Muscle of leg (tissue), 11 donors: ENCODE results near the gene RAD51C. TPM values are rescaled to one million over a fixed set of nuclear protein-coding genes. Genes with fewer than 3 reads are reported as not detected.
"Not testable (repeated sequence)": the region's sequence is repeated elsewhere in the genome, so short reads cannot be mapped to it uniquely, and the experiment has no call there.

ENCODE experiments used
- DNase-seq: peaks from one replicate; pipeline ENCODE4 v3.0.0; 2013
- H3K27ac ChIP-seq: one replicate; pipeline ENCODE4 v1.5.1; 2013; ENCODE audit warnings: mild to moderate bottlenecking, low read length, control low read depth
- H3K27me3 ChIP-seq: one replicate; pipeline ENCODE4 v1.6.1; 2013; ENCODE audit warnings: low read length; ENCODE audit not compliant: control insufficient read depth, insufficient read depth
- H3K36me3 ChIP-seq: one replicate; pipeline ENCODE4 v1.6.1; 2013; ENCODE audit warnings: low read length; ENCODE audit not compliant: control insufficient read depth, insufficient read depth
- H3K4me1 ChIP-seq: one replicate; pipeline ENCODE4 v1.6.1; 2013; ENCODE audit warnings: low read length; ENCODE audit not compliant: control insufficient read depth, insufficient read depth
- H3K4me3 ChIP-seq: one replicate; pipeline ENCODE4 v1.5.1; 2013; ENCODE audit warnings: low read length, control low read depth
- H3K9me3 ChIP-seq: replicated peaks from 2 replicates; pipeline ENCODE4 v1.6.1; 2013; ENCODE audit warnings: low read depth, low read length; ENCODE audit not compliant: control insufficient read depth
- WGBS: methylation state at CpG from one replicate; pipeline ENCODE4 v1.1.5; 2013; ENCODE audit warnings: missing lambda C conversion rate; ENCODE audit not compliant: insufficient coverage; 5-methylcytosine and 5-hydroxymethylcytosine counted together
- polyA plus RNA-seq, 8 donors: library from polyadenylated mRNA; unstranded; fragments of 120-200 nt; gene quantifications; one replicate each; pipeline versions ENCODE4 v1.2.1 to v1.2.3, GENCODE V29; 2013; ENCODE audit warnings: inconsistent platforms in 1 of 8, low replicate concordance in 1 of 8; ENCODE audit not compliant: insufficient read length in 8 of 8, insufficient read depth in 1 of 8
- total RNA-seq: library from RNA; stranded (reverse); fragments of 120-200 nt; gene quantifications from one replicate; pipeline ENCODE4 v1.2.4, GENCODE V29; 2013

RAD51C gene
- total and polyA plus RNA-seq, 9 donors: 24.6 to 33.3 (median 28.3) TPM

DNA sequence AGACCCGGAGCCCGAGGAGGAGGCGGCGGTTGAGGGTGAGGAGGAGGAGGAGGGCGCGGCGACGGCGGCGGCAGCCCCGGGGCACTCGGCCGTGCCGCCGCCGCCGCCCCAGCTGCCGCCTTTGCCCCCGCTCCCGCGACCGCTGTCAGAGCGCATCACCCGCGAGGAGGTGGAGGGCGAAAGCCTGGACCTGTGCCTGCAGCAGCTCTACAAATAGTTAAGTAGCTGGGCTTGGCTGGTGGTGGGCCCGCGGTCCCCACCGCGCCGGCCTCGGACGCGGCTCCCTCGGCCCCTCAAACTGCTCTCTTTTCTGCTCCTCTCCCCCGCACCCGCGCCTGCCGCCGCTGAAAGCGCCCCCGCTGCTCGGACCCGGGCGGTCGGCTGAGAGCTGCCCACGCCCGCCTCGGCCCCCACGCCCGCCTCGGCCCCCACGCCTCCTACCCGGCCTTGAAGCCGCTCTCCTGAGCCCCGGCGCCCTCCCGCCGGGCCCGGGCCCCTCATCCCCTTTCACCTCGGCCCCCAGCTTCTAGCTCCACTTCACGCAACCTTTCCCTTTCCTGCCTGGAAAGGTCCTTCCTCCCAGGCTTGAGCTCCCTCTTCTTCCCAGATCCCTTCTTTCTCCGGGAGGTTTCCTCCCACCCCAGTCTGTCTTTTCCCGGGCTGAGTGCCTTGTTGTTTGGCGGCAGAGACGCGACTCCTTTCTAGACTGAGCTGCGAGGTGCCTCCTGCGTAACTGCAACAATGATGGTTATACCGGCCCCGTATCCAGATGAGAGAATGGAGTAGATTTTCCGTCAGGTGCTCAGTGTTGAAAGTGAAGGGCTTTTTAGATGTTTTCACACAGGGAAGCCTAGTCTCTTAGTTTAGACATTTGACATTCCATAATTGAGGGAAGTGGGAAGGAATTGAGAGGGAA, 64.1 kb downstream of the RAD51C start:
- peaks cover 24% of the 10 kb centered on the region for H3K27me3 ChIP-seq
- no peak overlapping the region for H3K27ac ChIP-seq
- peak; percentile 13 for DNase-seq
- no peaks in the 10 kb centered on the region for H3K9me3 ChIP-seq
- under 1% methylated on average over 58 of the region's 72 CpGs for WGBS
- peak overlapping the region; percentile 64 for H3K4me3 ChIP-seq
- H3K36me3 ChIP-seq: no peaks in the 10 kb centered on the region
- H3K4me1 ChIP-seq: peaks cover 12% of the 10 kb centered on the region

GRCh38 chr17:58757162-58757613, 64.8 kb downstream of the RAD51C start:
- Histone ChIP-seq H3K4me1 (peaks cover 12% of the 10 kb centered on the region), H3K36me3 (no peaks in the 10 kb centered on the region), H3K27ac (no peak overlapping the region), H3K9me3 (no peaks in the 10 kb centered on the region), H3K4me3 (peak overlapping the region; percentile 64), H3K27me3 (peaks cover 24% of the 10 kb centered on the region)
- WGBS: 23% methylated on average over 3 of the region's 5 CpGs
- DNase-seq: no peak

- Histone ChIP-seq H3K36me3 (no peaks in the 10 kb centered on the region), H3K4me1 (peaks cover 12% of the 10 kb centered on the region), H3K27ac (no peak overlapping the region), H3K9me3 (no peaks in the 10 kb centered on the region), H3K27me3 (peaks cover 24% of the 10 kb centered on the region), H3K4me3 (no peak overlapping the region)
- no peak for DNase-seq
- 70% methylated on average over 3 of the region's 8 CpGs for WGBS
Observed at GRCh38 chr17:58758890-58759289, 66.5 kb downstream of the RAD51C start.

DNA sequence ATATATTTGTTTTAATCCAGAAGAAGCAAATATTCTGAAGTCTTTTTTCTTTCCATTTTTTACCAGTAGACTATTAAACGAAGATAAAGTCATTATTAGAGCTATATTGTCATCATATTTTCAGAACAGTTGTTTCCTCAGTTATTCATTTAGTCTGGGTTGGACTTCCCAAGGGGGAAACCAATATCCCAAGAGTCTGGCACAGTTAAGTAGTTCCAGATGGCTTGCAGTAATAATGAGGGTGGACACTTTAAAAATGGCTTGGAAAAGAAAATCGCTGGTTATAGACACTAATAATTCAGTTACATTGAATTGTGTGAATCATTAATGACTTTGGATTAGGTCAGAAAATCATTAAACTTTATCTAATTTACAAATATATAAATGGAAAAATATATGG, 67.1 kb downstream of the RAD51C start:
- no CpG with 5 or more reads among the region's 2 CpGs for WGBS
- H3K27me3 ChIP-seq: peaks cover 24% of the 10 kb centered on the region

DNA sequence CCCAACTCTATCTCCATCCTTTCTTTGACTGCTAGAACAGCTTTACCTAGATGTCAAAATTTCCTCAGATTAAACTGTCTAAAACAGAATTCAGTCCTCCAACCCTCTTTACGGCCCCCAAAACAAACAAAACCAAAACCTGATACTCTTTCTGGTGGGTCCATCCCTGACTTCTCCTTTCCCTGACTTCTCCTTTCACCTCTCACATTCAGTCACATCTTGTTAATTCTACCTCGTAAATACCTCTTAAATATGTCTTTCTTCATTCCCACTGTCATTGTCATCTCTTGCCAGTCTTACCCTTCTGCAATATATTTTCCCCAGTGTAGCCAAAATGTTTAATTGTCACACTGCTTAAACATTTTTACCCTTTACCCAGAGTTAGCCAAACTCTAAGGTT, 67.8 kb downstream of the RAD51C start:
- H3K9me3 ChIP-seq: no peaks in the 10 kb centered on the region
- DNase-seq: no peak
- H3K36me3 ChIP-seq: no peaks in the 10 kb centered on the region
- no peak overlapping the region for H3K27ac ChIP-seq
- peaks cover 12% of the 10 kb centered on the region for H3K4me1 ChIP-seq
- H3K27me3 ChIP-seq: peaks cover 24% of the 10 kb centered on the region
- 51% methylated on average over 2 of the region's 2 CpGs for WGBS
- H3K4me3 ChIP-seq: no peak overlapping the region

More for the DNA sequence above, 67.1 kb downstream of the RAD51C start:
- no peaks in the 10 kb centered on the region for H3K9me3 ChIP-seq
- H3K4me3 ChIP-seq: no peak overlapping the region
- H3K36me3 ChIP-seq: no peaks in the 10 kb centered on the region
- no peak overlapping the region for H3K27ac ChIP-seq
- H3K4me1 ChIP-seq: peaks cover 12% of the 10 kb centered on the region
- no peak for DNase-seq

- Histone ChIP-seq H3K4me3 (no peak overlapping the region), H3K36me3 (no peaks in the 10 kb centered on the region), H3K4me1 (no peaks in the 10 kb centered on the region), H3K27ac (no peak overlapping the region), H3K9me3 (no peaks in the 10 kb centered on the region), H3K27me3 (peaks cover 8% of the 10 kb centered on the region)
- WGBS: no CpG with 5 or more reads among the region's 1 CpG
- DNase-seq: no peak
Observed at GRCh38 chr17:58763263-58763662, 70.9 kb downstream of the RAD51C start.

DNA sequence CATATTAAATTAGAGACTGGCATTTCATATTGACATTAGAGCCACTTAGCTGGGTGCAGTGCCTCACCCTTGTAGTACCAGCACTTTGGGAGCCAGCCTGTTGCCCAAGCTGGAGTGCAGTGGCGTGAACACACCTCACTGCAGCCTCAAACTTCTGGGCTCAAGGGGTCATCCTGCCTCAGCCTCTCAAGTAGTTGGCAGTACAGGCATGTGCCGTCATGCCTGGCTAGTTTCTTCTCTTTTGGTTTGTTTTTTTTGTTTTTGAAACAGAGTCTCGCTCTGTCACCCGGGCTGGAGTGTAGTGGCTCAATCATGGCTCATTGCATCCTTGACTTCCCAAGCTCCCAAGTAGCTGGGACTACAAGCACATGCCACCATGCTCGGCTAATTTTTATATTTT, 72.0 kb downstream of the RAD51C start:
- Histone ChIP-seq H3K9me3 (no peaks in the 10 kb centered on the region), H3K27me3 (peaks cover 2% of the 10 kb centered on the region), H3K4me3 (no peak overlapping the region), H3K27ac (no peak overlapping the region), H3K36me3 (no peaks in the 10 kb centered on the region), H3K4me1 (no peaks in the 10 kb centered on the region)
- no peak for DNase-seq
- 92% methylated on average over 2 of the region's 5 CpGs for WGBS

DNA sequence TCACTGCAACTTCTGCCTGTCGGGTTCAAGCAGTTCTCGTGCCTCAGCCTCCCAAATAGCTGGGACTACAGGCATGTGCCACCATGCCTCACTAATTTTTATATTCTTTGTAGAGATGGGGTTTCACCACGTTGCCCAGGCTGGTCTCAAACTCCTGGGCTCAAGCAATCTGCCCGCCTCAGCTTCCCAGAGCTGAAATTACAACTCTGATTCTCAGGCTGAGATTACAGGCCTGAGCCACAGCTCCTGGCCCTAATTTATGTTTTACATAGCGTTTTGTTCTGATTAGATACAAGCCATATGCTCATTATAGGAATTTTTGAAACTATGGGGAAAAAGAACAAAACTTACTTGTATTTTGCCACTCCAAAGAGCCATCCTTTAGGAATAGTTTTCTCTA, 86.1 kb downstream of the RAD51C start:
- not testable (repeated sequence) for H3K36me3 ChIP-seq, H3K27me3 ChIP-seq, H3K9me3 ChIP-seq, DNase-seq, H3K4me3 ChIP-seq, H3K4me1 ChIP-seq, H3K27ac ChIP-seq
- WGBS: 90% methylated on average over 2 of the region's 5 CpGs

DNA sequence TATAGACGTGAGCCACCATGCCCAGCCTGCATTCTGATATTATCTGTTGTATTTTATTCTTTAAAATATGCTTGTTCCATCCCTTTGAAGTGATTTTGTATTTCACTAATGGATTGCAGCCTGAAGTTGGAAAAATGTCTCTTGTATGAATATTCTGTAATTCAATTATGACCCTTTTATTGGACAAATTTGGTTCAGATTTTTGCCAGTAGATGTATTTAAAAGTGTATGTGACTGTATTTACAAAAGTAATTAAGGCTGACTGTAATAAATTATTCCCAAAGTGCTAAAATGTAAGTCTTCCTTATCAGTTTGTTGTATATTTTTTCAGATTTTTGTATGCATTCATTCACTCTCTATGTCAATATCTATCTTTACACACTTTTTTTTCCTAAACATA, 87.0 kb downstream of the RAD51C start:
- no peaks in the 10 kb centered on the region for H3K9me3 ChIP-seq
- H3K27ac ChIP-seq: no peak overlapping the region
- H3K4me3 ChIP-seq: no peak overlapping the region
- H3K4me1 ChIP-seq: no peaks in the 10 kb centered on the region
- no peak for DNase-seq
- H3K36me3 ChIP-seq: no peaks in the 10 kb centered on the region
- no CpG with 5 or more reads among the region's 1 CpG for WGBS
- no peaks in the 10 kb centered on the region for H3K27me3 ChIP-seq

- no peaks in the 10 kb centered on the region for H3K36me3 ChIP-seq
- DNase-seq: peak; percentile 8
- H3K27ac ChIP-seq: no peak overlapping the region
- H3K4me1 ChIP-seq: no peaks in the 10 kb centered on the region
- no peaks in the 10 kb centered on the region for H3K9me3 ChIP-seq
- H3K27me3 ChIP-seq: no peaks in the 10 kb centered on the region
- WGBS: no CpG with 5 or more reads among the region's 4 CpGs
- no peak overlapping the region for H3K4me3 ChIP-seq
Observed at GRCh38 chr17:58783380-58783779, 91.0 kb downstream of the RAD51C start.
